Kidney (tissue), 14 donors: Measurements from ENCODE around the gene CRB3. TPM values are rescaled to one million over a fixed set of nuclear protein-coding genes. Genes with fewer than 3 reads are reported as not detected.

Experiments
- DNase-seq, 5 donors: peaks; one replicate each; pipeline ENCODE4 v3.0.0-alpha.2; 2013 to 2020
- FAIRE-seq: peaks from 2 replicates; lab custom pipeline; 2012; peaks lifted over from hg19 to GRCh38; lab: Jason Lieb, UNC
- H3K27ac ChIP-seq, 2 donors: one replicate each; pipeline ENCODE4 v1.7.0; 2013; ENCODE audit warnings: low read depth in 2 of 2, low read length in 2 of 2, inconsistent platforms in 1 of 2
- H3K27me3 ChIP-seq: one replicate; pipeline ENCODE4 v1.7.1; 2013; ENCODE audit warnings: low read length, inconsistent platforms; ENCODE audit not compliant: control insufficient read depth, insufficient read depth
- H3K36me3 ChIP-seq, 3 donors: one replicate each; pipeline versions ENCODE4 v1.7.0 to v1.7.1; 2013; ENCODE audit warnings: low read length in 3 of 3, control low read depth in 1 of 3, inconsistent platforms in 1 of 3; ENCODE audit not compliant: insufficient read depth in 3 of 3, control insufficient read depth in 2 of 3
- H3K4me1 ChIP-seq, 3 donors: one replicate each; pipeline versions ENCODE4 v1.7.0 to v1.7.1; 2013; ENCODE audit warnings: low read length in 3 of 3, inconsistent platforms in 1 of 3, low read depth in 1 of 3; ENCODE audit not compliant: control insufficient read depth in 2 of 3, insufficient read depth in 2 of 3
- H3K4me3 ChIP-seq, 3 donors: one replicate each; pipeline versions ENCODE4 v1.7.0 to v1.8.1; 2013; ENCODE audit warnings: low read length in 3 of 3, control low read depth in 1 of 3, inconsistent platforms in 1 of 3
- H3K9ac ChIP-seq, 3 donors: one replicate each; pipeline versions ENCODE4 v1.7.0 to v1.7.1; 2013; ENCODE audit warnings: low read length in 3 of 3, control low read depth in 1 of 3, inconsistent platforms in 1 of 3
- H3K9me3 ChIP-seq, 3 donors: one replicate each; pipeline versions ENCODE4 v1.7.0 to v1.7.1; 2013; ENCODE audit warnings: low read length in 3 of 3, control low read depth in 1 of 3, inconsistent platforms in 1 of 3; ENCODE audit not compliant: control insufficient read depth in 2 of 3, insufficient read depth in 1 of 3
- intact Hi-C: fragments of 100-400 bp; cut with DNase I; formaldehyde crosslinking; loops from one replicate; pipeline ENCODE4 v1.11.1; 2022
- polyA plus RNA-seq: library from polyadenylated mRNA; stranded (reverse); fragments of 350-450 nt; fragmentation: Illumina TruSeq; extraction: RNeasy Lipid Tissue Mini Kit (QIAGEN cat#74804); gene quantifications from one replicate; pipeline ENCODE4 v1.2.3, GENCODE V29; 2014; ENCODE audit warnings: low read depth, low replicate concordance; ENCODE audit not compliant: insufficient read depth
- total RNA-seq: library from RNA; stranded (reverse); fragmentation: NEBNext Ultra II Directional; extraction: Animal tissue kit (Norgen Biotek cat#: 25700); gene quantifications from one replicate; pipeline ENCODE4 v1.2.1, GENCODE V29; 2021
- TF ChIP-seq, protein P1 (sequence below): IDR thresholded peaks from 3 replicates; pipeline ENCODE4 v1.5.1; 2012; ENCODE audit warnings: mild to moderate bottlenecking, moderate library complexity, borderline replicate concordance; ENCODE audit not compliant: insufficient read depth; ENCODE audit errors: extremely low read depth
- donor health status: control.
- donor health status: control.
- donor health status: control.
- donor health status: control.
- donor health status: control.
- donor health status: DM: yes; HTN: yes; CAD: no.
- donor health status: Normal renal cell carcinoma (clear cell type).

The CRB3 gene
- total and polyA plus RNA-seq, 2 donors from 2014 or later, result 51.9 to 58.2 TPM

DNA sequence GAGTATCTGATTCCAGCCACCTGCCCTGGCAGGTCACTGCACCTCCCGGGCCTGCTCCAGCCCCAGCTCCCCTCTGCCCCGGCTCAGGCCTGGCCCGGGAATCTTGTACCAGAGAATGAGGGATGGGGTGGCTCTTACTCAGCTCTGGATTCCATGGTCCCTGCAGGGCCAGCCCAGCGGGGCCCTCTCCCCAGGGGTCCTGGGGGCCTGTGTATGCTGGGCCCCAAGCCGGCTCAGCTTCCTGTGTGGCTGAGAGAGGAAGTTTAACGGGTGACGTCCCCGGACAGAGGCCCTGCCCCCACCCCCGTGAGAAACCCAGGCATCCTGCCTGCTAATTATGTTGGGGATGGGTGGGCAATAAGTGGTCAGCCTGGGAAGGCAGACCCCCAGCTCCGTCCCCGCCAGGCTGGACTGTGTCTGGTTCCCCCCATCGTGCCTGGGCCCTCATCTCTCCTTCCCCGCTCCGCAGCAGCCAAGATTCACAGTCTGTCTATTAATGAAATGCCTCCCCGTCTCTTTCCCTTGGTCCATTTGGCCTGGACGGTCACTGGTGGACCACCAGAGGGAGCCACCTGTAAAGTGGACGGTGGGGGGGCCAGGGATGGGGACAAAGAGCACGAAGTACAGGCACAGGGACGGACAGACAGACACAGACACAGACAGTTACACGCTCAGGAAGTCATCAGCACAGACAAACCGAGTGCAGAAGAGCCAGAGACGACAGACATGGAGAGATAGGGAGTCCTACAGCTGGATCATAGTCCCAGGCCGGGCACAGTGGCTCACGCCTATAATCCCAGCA, 17.7 kb downstream of the CRB3 start, which contains the start of gene DENND1C:
Gene DENND1C, minus strand, starts transcription at position 247 of the 802 bp plus-strand sequence. Its CDS starts 92 bp downstream, at position 155.
- no peak within 1 kb of the TSS for H3K27ac ChIP-seq
- FAIRE-seq, result no peak

GRCh38 chr19:6482343-6482686, 18.2 kb downstream of the CRB3 start:
- H3K4me3 ChIP-seq, result no peak overlapping the region
- intact Hi-C loops, result no loop called here
- FAIRE-seq, result no peak
- no peak for DNase-seq
- TF ChIP-seq, protein P1, sequence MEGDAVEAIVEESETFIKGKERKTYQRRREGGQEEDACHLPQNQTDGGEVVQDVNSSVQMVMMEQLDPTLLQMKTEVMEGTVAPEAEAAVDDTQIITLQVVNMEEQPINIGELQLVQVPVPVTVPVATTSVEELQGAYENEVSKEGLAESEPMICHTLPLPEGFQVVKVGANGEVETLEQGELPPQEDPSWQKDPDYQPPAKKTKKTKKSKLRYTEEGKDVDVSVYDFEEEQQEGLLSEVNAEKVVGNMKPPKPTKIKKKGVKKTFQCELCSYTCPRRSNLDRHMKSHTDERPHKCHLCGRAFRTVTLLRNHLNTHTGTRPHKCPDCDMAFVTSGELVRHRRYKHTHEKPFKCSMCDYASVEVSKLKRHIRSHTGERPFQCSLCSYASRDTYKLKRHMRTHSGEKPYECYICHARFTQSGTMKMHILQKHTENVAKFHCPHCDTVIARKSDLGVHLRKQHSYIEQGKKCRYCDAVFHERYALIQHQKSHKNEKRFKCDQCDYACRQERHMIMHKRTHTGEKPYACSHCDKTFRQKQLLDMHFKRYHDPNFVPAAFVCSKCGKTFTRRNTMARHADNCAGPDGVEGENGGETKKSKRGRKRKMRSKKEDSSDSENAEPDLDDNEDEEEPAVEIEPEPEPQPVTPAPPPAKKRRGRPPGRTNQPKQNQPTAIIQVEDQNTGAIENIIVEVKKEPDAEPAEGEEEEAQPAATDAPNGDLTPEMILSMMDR, result no peak
- H3K4me1 ChIP-seq, result no peaks in the 10 kb centered on the region
- H3K27me3 ChIP-seq, result no peaks in the 10 kb centered on the region
- no peak overlapping the region for H3K27ac ChIP-seq
- H3K9ac ChIP-seq, result no peak overlapping the region
- no peaks in the 10 kb centered on the region for H3K36me3 ChIP-seq
- no peaks in the 10 kb centered on the region for H3K9me3 ChIP-seq

More for the DNA sequence above, 17.7 kb downstream of the CRB3 start, which contains the start of gene DENND1C:
- no peaks in the 10 kb centered on the region for H3K9me3 ChIP-seq
- no peaks in the 10 kb centered on the region for H3K36me3 ChIP-seq
- TF ChIP-seq, protein P1, result peak; percentile 28
- no peaks in the 10 kb centered on the region for H3K4me1 ChIP-seq
- peak in 3 of 5 donors; percentile 32 to 80 (median 40) for DNase-seq
- H3K9ac ChIP-seq, result no peak within 1 kb of the TSS
- no peaks in the 10 kb centered on the region for H3K27me3 ChIP-seq
- intact Hi-C loops, result no loop called here
- H3K4me3 ChIP-seq, result no peak within 1 kb of the TSS

- no peak overlapping the region for H3K4me3 ChIP-seq
- TF ChIP-seq, protein P1, result no peak
- no peak for DNase-seq
- H3K9me3 ChIP-seq, result no peaks in the 10 kb centered on the region
- H3K27me3 ChIP-seq, result no peaks in the 10 kb centered on the region
- no peaks in the 10 kb centered on the region for H3K4me1 ChIP-seq
- H3K27ac ChIP-seq, result no peak overlapping the region
- H3K36me3 ChIP-seq, result no peaks in the 10 kb centered on the region
- intact Hi-C loops, result no loop called here
- no peak overlapping the region for H3K9ac ChIP-seq
- no peak for FAIRE-seq
Measured at GRCh38 chr19:6483235-6483634, 19.2 kb downstream of the CRB3 start.
